Stimulated activated naive CD8-positive, alpha-beta T cell treated with anti-CD3 and anti-CD28 coated beads, Interleukin-15, Interleukin-2, amounts not matched to agents 100 ng/mL and 50 ng/mL, for 24 hours (primary cell): ENCODE results near the gene RIN1.
"Not testable (repeated sequence)": the region's sequence is repeated elsewhere in the genome, so short reads cannot be mapped to it uniquely, and the experiment has no call there.

ENCODE experiments used
- H3K27ac Mint-ChIP-seq: one replicate; pipeline ENCODE4 v1.8.0; 2021; ENCODE audit warnings: mild to moderate bottlenecking, mixed read lengths
- H3K27me3 Mint-ChIP-seq: one replicate; pipeline ENCODE4 v1.8.0; 2021; ENCODE audit warnings: mixed read lengths
- H3K36me3 Mint-ChIP-seq: one replicate; pipeline ENCODE4 v1.8.0; 2021; ENCODE audit warnings: low read depth, mixed read lengths
- H3K4me1 Mint-ChIP-seq: one replicate; pipeline ENCODE4 v1.8.0; 2021; ENCODE audit warnings: low read depth, mixed read lengths
- H3K4me3 Mint-ChIP-seq: one replicate; pipeline ENCODE4 v1.8.0; 2021; ENCODE audit warnings: mild to moderate bottlenecking, mixed read lengths
- H3K9me3 Mint-ChIP-seq: one replicate; pipeline ENCODE4 v1.8.0; 2021; ENCODE audit warnings: mixed read lengths

The RIN1 gene

GRCh38 chr11:66336234-66337102 lies at the start of gene RIN1:
RIN1 (minus strand) TSS chr11:66336434; CDS start chr11:66336402, 32 bp downstream.
- H3K27me3 Mint-ChIP-seq = no peaks in the 10 kb centered on the region
- H3K36me3 Mint-ChIP-seq = peaks cover 27% of the 10 kb centered on the region
- peaks cover 34% of the 10 kb centered on the region for H3K4me1 Mint-ChIP-seq
- no peaks in the 10 kb centered on the region for H3K9me3 Mint-ChIP-seq
- peak within 1 kb of the TSS; percentile 66 for H3K4me3 Mint-ChIP-seq
- peak within 1 kb of the TSS; percentile 83 for H3K27ac Mint-ChIP-seq

GRCh38 chr11:66384316-66384715 lies 48.1 kb upstream of the RIN1 start:
- not testable (repeated sequence) for H3K4me3 Mint-ChIP-seq, H3K9me3 Mint-ChIP-seq, H3K36me3 Mint-ChIP-seq, H3K27me3 Mint-ChIP-seq, H3K4me1 Mint-ChIP-seq, H3K27ac Mint-ChIP-seq

GRCh38 chr11:66380264-66380663 lies 44.0 kb upstream of the RIN1 start:
- H3K9me3 Mint-ChIP-seq, H3K27me3 Mint-ChIP-seq, H3K27ac Mint-ChIP-seq, H3K4me1 Mint-ChIP-seq, H3K4me3 Mint-ChIP-seq, H3K36me3 Mint-ChIP-seq: not testable (repeated sequence)

- not testable (repeated sequence) for H3K9me3 Mint-ChIP-seq, H3K4me3 Mint-ChIP-seq, H3K27me3 Mint-ChIP-seq, H3K36me3 Mint-ChIP-seq
- peaks cover 23% of the 10 kb centered on the region for H3K4me1 Mint-ChIP-seq
- H3K27ac Mint-ChIP-seq = peak overlapping the region; percentile 21
These were observed 37.6 kb upstream of the RIN1 start for GRCh38 chr11:66373690-66374287.

- H3K27me3 Mint-ChIP-seq = no peaks in the 10 kb centered on the region
- H3K4me1 Mint-ChIP-seq = peaks cover 23% of the 10 kb centered on the region
- H3K27ac Mint-ChIP-seq = peak overlapping the region; percentile 21
- H3K9me3 Mint-ChIP-seq = no peaks in the 10 kb centered on the region
- H3K36me3 Mint-ChIP-seq = no peaks in the 10 kb centered on the region
- H3K4me3 Mint-ChIP-seq = no peak overlapping the region
These were observed 37.0 kb upstream of the RIN1 start for GRCh38 chr11:66373265-66373664.

- Mint-ChIP-seq H3K36me3 (peaks cover 4% of the 10 kb centered on the region), H3K27ac (peak within 1 kb of the TSS; percentile 91), H3K9me3 (no peaks in the 10 kb centered on the region)
These were observed 35.6 kb upstream of the RIN1 start, which contains the start of gene SLC29A2 for GRCh38 chr11:66371627-66372415. SLC29A2 (minus strand) TSS chr11:66371760; CDS start chr11:66371591, 169 bp downstream.

GRCh38 chr11:66369073-66369894 lies 33.0 kb upstream of the RIN1 start:
- peaks cover 23% of the 10 kb centered on the region for H3K4me1 Mint-ChIP-seq
- no peak overlapping the region for H3K27ac Mint-ChIP-seq
- no peaks in the 10 kb centered on the region for H3K27me3 Mint-ChIP-seq
- H3K9me3 Mint-ChIP-seq = no peaks in the 10 kb centered on the region
- peak overlapping the region; percentile 88 for H3K4me3 Mint-ChIP-seq
- H3K36me3 Mint-ChIP-seq = peaks cover 4% of the 10 kb centered on the region

More at GRCh38 chr11:66371627-66372415, 35.6 kb upstream of the RIN1 start, which contains the start of gene SLC29A2:
- peak within 1 kb of the TSS; percentile 88 for H3K4me3 Mint-ChIP-seq
- peaks cover 23% of the 10 kb centered on the region for H3K4me1 Mint-ChIP-seq
- H3K27me3 Mint-ChIP-seq = no peaks in the 10 kb centered on the region

GRCh38 chr11:66368484-66368883 lies 32.2 kb upstream of the RIN1 start:
- Mint-ChIP-seq H3K9me3 (no peaks in the 10 kb centered on the region), H3K36me3 (peaks cover 4% of the 10 kb centered on the region), H3K27ac (no peak overlapping the region), H3K4me3 (no peak overlapping the region), H3K27me3 (no peaks in the 10 kb centered on the region), H3K4me1 (peaks cover 22% of the 10 kb centered on the region)

- no peaks in the 10 kb centered on the region for H3K27me3 Mint-ChIP-seq
- no peak overlapping the region for H3K4me3 Mint-ChIP-seq
- no peak overlapping the region for H3K27ac Mint-ChIP-seq
- no peaks in the 10 kb centered on the region for H3K9me3 Mint-ChIP-seq
- peaks cover 16% of the 10 kb centered on the region for H3K4me1 Mint-ChIP-seq
- H3K36me3 Mint-ChIP-seq = peaks cover 4% of the 10 kb centered on the region
These were observed 31.5 kb upstream of the RIN1 start for GRCh38 chr11:66367561-66368312.

GRCh38 chr11:66366844-66367477 lies 30.7 kb upstream of the RIN1 start:
- Mint-ChIP-seq H3K9me3 (no peaks in the 10 kb centered on the region), H3K36me3 (peaks cover 8% of the 10 kb centered on the region), H3K27me3 (no peaks in the 10 kb centered on the region), H3K27ac (no peak overlapping the region), H3K4me3 (no peak overlapping the region), H3K4me1 (peaks cover 12% of the 10 kb centered on the region)

GRCh38 chr11:66365711-66366619 lies 29.7 kb upstream of the RIN1 start:
- H3K27me3 Mint-ChIP-seq = no peaks in the 10 kb centered on the region
- H3K4me1 Mint-ChIP-seq = peaks cover 11% of the 10 kb centered on the region
- H3K36me3 Mint-ChIP-seq = peaks cover 8% of the 10 kb centered on the region
- no peaks in the 10 kb centered on the region for H3K9me3 Mint-ChIP-seq
- H3K4me3 Mint-ChIP-seq = no peak overlapping the region
- H3K27ac Mint-ChIP-seq = no peak overlapping the region

- Mint-ChIP-seq H3K36me3 (peaks cover 8% of the 10 kb centered on the region), H3K27me3 (no peaks in the 10 kb centered on the region), H3K4me3 (no peak overlapping the region), H3K27ac (no peak overlapping the region), H3K4me1 (peaks cover 6% of the 10 kb centered on the region), H3K9me3 (no peaks in the 10 kb centered on the region)
These were observed 28.9 kb upstream of the RIN1 start for GRCh38 chr11:66365166-66365565.
